ENCODE data around the gene TREH. TPM values are rescaled to one million over a fixed set of nuclear protein-coding genes. Genes with fewer than 3 reads are reported as not detected.

TREH gene
- total and polyA plus RNA-seq, 2 of the 8 experiments (the other 6 are each of a cell fraction or from before 2014, with no cell fraction given) = 0.03 TPM; not detected in 1

DNA sequence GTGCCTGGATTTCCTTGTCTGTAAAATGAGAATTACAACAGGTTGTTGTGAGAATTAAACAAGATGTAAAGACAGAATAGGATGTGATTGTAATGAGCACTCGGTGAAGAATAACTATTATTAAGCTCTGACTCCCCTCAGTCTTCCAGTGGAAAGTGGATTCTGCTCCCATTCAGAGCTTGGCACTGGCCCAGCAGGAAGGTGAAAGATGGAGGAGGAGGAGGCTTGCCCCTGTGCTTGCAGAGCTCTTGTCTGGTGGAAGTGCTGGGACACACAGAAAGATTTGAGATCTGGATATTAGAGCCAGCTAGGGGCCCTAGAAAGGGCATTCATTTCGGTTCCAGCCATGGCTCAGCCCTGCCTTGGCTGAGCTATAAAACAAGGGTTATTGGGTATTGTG lies 43.8 kb downstream of the TREH start:
- Histone ChIP-seq H2AK5ac (ENCODE audit: low read depth, low read length) (0 out of 2 replicates have a peak overlapping the region, but pooled peaks have one; percentile 68), H3K4me3 (ENCODE audit: extremely low read depth in 1 of 4, insufficient read depth in 2 of 4, low read depth in 3 of 4, low read length in 4 of 4) (peak overlapping the region; percentile 36 to 72 (median 62); a peak in 7 of 8 replicates), H3K4me2 (ENCODE audit: insufficient read depth in 1 of 2, low read depth in 2 of 2, low read length in 2 of 2) (peak overlapping the region; percentile 80 to 99), H3K14ac (ENCODE audit: insufficient read length) (no peak overlapping the region), H4K91ac (replicated peaks; ENCODE audit: insufficient read length, low read length) (peak overlapping the region; percentile 87), H4K8ac (ENCODE audit: extremely low read depth, insufficient read depth, low read length) (no peak overlapping the region), H4K5ac (ENCODE audit: insufficient read length, low read depth, low read length) (no peak overlapping the region), H3K4ac (replicated peaks; ENCODE audit: insufficient read length, low read depth, low read length) (peak overlapping the region; percentile 1), H3K9ac (replicated peaks in 1 of 4; ENCODE audit: extremely low read depth in 1 of 4, low read depth in 3 of 4, low read length in 3 of 4) (peak overlapping the region in 3 of 4 experiments; percentile 62 to 79 (median 77); a peak in 4 of 7 replicates), H3K79me2 (ENCODE audit: control insufficient read depth in 1 of 2, insufficient read depth in 2 of 2, low read length in 2 of 2) (no peaks in the 10 kb centered on the region), H2BK20ac (ENCODE audit: low read length) (no peak overlapping the region), H3K9me3 (ENCODE audit: insufficient read depth in 2 of 2, low read depth in 1 of 2, low read length in 1 of 2) (no peaks in the 10 kb centered on the region), H2AFZ (ENCODE audit: low read length) (no peak overlapping the region), H2BK5ac (ENCODE audit: low read depth, low read length) (peak overlapping the region; percentile 92; the same call in 1 of the 2 replicates), H3K56ac (replicated peaks; ENCODE audit: insufficient read length, low read depth, low read length) (no peak overlapping the region), H3K27me3 (replicated peaks in 1 of 4; ENCODE audit: control insufficient read depth in 3 of 4, extremely low read depth in 1 of 4, insufficient read depth in 3 of 4, low read length in 3 of 4) (no peaks in the 10 kb centered on the region), H3K18ac (ENCODE audit: extremely low read depth, low read length) (peak overlapping the region; percentile 97; the same call in 1 of the 2 replicates), H3K23ac (ENCODE audit: insufficient read length) (no peak overlapping the region), H2BK15ac (ENCODE audit: low read length) (peak overlapping the region; percentile 55; the same call in 1 of the 2 replicates), H3K4me1 (replicated peaks in 1 of 4; ENCODE audit: control insufficient read depth in 3 of 4, insufficient read depth in 4 of 4, low read length in 3 of 4) (peaks cover 16 to 23% (median 19%) of the 10 kb centered on the region in 4 experiments), H3K79me1 (ENCODE audit: low read depth, low read length) (peaks cover 4% of the 10 kb centered on the region; the same call in 1 of the 2 replicates), H2BK120ac (replicated peaks; ENCODE audit: low read depth, low read length) (no peak overlapping the region), H3K36me3 (ENCODE audit: control insufficient read depth in 2 of 4, insufficient read depth in 4 of 4, low read length in 3 of 4) (peaks cover 2 to 52% (median 17%) of the 10 kb centered on the region in 4 experiments; a peak in 6 of 8 replicates), H2BK12ac (ENCODE audit: low read depth, low read length) (0 out of 2 replicates have a peak overlapping the region, but pooled peaks have one; percentile 68), H3K23me2 (ENCODE audit: low read depth, low read length) (peaks cover 6% of the 10 kb centered on the region; the same call in 1 of the 2 replicates), H3K27ac (ENCODE audit: low read depth, low read length) (peak overlapping the region; percentile 89; the same call in 1 of the 2 replicates), H4K20me1 (replicated peaks in 1 of 2; ENCODE audit: control insufficient read depth in 1 of 2, insufficient read depth in 2 of 2, low read length in 2 of 2) (peaks cover 2 to 9% of the 10 kb centered on the region in 2 experiments)
- no peak for TF ChIP-seq RBBP5 (IDR thresholded peaks at IDR 0.05; ENCODE audit: borderline replicate concordance, low read depth, low read length)
- no peak for TF ChIP-seq TCF12 (IDR thresholded peaks at IDR 0.05; ENCODE audit: low read depth, low read length)
- TF ChIP-seq, protein P1, sequence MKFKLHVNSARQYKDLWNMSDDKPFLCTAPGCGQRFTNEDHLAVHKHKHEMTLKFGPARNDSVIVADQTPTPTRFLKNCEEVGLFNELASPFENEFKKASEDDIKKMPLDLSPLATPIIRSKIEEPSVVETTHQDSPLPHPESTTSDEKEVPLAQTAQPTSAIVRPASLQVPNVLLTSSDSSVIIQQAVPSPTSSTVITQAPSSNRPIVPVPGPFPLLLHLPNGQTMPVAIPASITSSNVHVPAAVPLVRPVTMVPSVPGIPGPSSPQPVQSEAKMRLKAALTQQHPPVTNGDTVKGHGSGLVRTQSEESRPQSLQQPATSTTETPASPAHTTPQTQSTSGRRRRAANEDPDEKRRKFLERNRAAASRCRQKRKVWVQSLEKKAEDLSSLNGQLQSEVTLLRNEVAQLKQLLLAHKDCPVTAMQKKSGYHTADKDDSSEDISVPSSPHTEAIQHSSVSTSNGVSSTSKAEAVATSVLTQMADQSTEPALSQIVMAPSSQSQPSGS (IDR thresholded peaks at IDR 0.05; ENCODE audit: low read length) = no peak
- TF ChIP-seq SP1 (IDR thresholded peaks at IDR 0.05; ENCODE audit: low read depth, low read length) = no peak
- TF ChIP-seq CBX8 (IDR thresholded peaks at IDR 0.05; ENCODE audit: borderline replicate concordance, low read depth, low read length) = no peak
- no peak for TF ChIP-seq RAD21 (IDR thresholded peaks at IDR 0.05 in 1 of 2, conservative IDR thresholded peaks at IDR 0.05 in 1 of 2; ENCODE audit: low read depth in 2 of 2, low read length in 2 of 2)
- DNase-seq (ENCODE audit: low read depth in 1 of 2, low spot score in 2 of 2) (no peak), FAIRE-seq (no peak)
- ChIA-PET CTCF (ENCODE audit: partially characterized antibody) (interaction anchor here (0.7 to 19.1 kb wide), 15 partner anchors 9 to 201 kb away, joined by 3 to 435 read pairs (median 6); partner anchors contain the start of genes PHLDB1 and TREH), POLR2A (ENCODE audit: partially characterized antibody) (interaction anchor here (0.6 to 25.8 kb wide), 10 partner anchors 10 to 377 kb away, joined by 3 to 574 read pairs (median 5); partner anchors contain the start of gene PHLDB1)
- 71% methylated on average over 2 of the region's 2 CpGs; no CpG with 5 or more reads in 1 of the 2 experiments for WGBS, 2 experiments (ENCODE audit: extremely low coverage in 1 of 2, insufficient coverage in 1 of 2, insufficient read length in 1 of 2, insufficient replicate concordance in 2 of 2, low coverage in 1 of 2, low lambda C conversion rate in 2 of 2, missing lambda C conversion rate in 1 of 2)
